Astrocyte of the hippocampus (primary cell): ENCODE measurements around the gene TUBGCP5.
"Not testable (repeated sequence)": the region's sequence is repeated elsewhere in the genome, so short reads cannot be mapped to it uniquely, and the experiment has no call there.

ENCODE experiments used
- DNase-seq: peaks from one replicate; pipeline ENCODE4 v3.0.0; 2011; ENCODE audit warnings: low read depth, low spot score

Gene TUBGCP5

DNA sequence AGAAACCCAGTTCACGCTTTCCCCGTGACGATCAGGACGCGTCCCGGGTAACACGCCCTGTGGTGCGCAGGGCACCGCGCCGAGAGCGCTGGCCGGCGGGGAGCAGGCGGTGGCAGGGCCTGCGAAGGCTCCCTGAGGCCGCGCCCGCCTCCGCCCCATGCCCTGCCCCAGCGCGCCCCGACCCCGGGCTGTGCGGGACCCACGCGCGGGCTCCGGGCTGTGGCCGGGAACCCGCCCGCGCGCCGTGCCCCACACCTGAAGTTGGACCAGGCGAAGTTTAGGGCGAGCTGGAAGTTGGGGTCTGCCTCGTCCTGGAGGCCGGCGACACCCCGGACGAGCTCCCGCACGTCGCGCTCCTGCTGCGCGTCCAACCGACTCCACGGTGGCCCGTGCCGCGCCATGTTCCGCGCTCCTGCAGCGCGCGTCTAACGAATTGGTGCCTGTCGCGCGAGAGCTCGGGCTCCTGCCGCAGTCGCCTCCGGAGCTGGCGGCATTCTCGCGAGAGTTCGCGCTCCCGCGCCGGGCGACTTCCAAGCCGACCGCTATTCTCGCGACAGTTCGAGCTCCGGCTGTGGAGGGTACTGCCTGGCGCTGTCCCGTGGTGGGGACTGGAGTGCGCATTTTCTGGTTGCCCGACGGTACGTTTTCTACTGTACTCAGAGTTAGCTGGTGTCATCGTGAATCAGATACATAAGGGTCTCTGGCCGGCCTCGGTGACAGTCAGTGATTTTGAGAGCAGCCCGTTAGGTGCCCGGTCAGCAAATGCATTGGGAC is at the start of gene TUBGCP5:
TUBGCP5 (minus strand) TSS at position 427 of the 774 bp plus-strand sequence; CDS start at position 401, 26 bp downstream.
- peak; percentile 99 for DNase-seq

DNA sequence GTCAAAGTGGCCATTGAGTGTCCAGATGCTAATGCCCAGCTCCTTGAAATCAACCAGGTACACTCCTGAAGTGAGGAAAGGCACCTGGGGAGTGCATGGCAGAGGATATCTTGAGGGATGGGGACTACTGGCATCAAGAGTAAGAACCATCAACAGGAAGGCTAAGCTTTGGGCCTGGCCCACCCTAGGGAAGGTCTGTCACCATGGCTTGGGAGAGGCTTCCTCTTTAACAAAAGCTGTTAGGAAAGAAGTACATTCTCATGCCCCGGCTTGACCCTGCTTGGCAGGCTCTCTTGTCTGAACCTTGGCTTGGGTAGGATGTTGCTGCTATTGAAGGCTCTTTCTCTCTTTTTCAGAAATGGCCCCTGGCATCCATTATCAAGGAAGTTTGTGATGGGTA is 43.7 kb upstream of the TUBGCP5 start:
- no peak for DNase-seq

DNA sequence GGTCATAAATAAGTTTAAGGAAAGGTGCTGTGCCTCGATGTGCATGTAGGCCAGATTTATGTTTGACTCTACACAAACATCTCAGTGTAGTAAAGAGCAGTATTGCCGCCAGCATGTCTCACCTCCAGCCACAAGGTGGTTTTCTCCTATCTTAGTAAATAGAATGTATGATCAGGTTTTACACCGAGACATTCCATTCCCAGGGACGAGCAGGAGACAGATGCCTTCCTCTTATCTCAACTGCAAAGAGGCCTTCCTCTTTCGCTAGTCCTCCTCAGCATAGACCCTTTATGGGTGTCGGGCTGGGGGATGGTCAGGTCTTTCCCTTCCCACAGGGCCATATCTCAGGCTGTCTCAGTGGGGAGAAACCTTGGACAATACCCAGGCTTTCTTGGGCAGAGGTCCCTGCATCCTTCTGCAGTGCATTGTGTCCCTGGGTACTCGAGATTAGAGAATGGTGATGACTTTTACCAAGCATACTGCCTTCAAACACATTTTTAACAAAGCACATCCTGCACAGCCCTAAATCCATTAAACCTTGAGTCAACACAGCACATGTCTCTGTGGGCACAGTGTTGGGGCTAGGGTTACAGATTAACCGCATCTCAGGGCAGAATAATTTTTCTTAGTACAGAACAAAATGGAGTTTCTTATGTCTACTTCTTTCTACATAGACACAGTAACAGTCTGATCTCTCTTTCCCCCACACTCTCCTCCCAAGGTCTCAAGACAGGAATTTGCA is 42.8 kb upstream of the TUBGCP5 start:
- DNase-seq = not testable (repeated sequence)

DNA sequence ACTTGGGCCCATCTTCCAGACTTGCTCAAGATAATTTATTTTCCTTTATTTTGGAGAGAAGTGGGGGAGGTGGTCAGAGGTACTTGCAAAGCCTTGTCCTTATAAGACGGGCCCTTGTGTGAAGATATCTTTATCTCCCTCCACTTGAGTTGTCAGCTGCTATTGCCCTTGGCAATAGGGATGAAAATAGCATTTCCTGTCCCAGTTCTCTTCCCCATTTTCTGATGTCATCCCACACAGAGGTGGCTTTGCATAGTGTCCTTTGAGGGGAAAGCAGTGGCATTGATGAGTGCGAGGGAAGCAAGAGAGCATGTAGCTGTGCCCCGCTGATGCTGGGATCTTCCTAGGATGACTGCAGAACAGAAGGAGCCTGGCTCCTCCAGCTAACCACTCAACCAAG is 41.9 kb upstream of the TUBGCP5 start:
- DNase-seq = no peak

DNA sequence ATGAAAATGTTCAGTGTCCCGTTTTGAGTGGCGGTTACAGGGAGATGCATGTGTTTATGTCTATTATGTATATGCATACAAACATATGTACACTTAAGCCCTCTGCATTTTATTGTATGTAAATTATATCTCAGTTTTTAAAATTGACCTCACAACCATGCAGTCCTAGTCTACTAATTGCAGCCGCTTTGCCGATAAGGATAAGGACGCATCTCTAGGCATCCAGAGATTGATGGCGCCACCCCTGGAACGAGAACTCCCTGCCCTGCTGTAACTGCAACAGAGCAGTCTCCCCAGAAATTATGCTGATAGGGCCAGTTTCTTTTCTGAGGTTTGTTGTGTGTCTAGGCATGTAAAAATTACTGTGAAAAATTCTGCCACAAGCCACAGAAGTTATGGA is 40.4 kb upstream of the TUBGCP5 start:
- DNase-seq = no peak

DNA sequence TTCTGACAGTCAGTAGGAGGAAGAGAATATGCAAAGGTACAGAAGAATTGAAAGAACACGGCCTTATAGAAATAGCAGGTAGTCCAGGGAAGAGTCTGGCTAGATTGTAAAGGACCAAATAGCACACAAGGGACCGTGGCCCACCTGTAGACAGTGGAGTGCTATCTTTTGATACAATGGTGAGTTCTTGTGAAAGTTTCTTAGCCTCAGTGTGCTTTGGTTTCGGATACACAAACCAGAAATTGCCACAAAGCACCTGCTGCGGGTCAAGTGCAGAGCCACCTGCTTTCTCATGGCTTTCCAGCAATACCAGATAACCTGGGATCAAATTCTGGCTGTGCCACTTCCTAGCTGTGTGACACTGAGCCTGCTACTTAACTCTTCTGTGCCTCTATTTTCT is 36.6 kb upstream of the TUBGCP5 start:
- DNase-seq = no peak

DNA sequence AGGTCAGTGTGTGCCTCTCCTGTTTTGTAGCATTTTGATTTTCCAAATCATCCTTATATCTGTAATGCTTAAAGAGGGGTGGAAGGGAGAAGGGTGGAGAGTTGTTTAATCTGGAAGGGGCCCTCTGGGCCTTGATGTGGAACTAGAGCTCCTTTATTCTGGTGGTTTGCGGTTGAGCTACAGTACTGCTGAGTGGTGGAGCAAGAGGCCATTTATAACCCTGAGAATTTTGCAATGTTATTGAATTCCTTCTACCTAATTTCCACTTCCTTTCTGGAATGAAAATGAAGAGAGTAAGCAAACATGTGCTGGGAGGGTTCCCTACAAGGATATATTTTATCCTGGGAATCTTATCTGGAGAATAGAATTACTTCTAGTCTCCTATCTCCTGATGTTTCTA is 35.3 kb upstream of the TUBGCP5 start:
- no peak for DNase-seq

DNA sequence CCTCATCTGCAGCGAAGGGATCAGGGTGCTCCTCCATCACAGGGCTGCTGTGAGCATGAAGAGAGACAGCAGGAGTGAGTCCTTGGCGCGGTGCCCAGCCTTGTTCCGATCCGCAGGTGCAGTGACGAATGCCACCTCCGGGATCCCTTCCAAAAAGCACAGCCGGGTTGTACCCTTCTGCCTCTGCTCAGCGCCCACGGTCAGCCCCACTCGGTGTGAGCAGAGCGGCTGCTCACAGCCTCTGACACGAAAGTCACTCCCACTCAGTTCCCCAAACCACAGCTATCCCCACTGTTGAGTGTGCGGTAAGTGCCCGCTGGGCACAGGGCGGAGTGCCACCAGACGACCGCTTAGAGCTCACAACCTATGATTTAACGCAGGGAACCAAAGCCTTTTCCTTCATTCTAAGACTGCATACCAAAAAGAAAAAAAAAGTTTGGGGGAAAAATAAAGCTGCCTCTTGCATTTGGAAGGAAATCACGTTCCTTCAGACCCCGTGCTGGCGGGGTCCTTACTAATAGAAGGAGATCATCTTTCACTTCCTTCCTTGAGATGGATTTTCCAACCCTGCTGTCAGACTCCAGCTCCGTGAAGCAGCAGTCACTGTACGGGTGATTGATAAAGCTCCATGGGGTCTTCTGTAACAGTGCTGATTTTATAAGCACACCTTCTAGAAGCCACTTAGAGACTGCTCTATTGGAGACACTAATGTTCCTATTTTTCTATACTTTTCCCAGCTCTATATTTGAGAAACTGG is 34.7 kb upstream of the TUBGCP5 start:
- DNase-seq = peak; percentile 6

DNA sequence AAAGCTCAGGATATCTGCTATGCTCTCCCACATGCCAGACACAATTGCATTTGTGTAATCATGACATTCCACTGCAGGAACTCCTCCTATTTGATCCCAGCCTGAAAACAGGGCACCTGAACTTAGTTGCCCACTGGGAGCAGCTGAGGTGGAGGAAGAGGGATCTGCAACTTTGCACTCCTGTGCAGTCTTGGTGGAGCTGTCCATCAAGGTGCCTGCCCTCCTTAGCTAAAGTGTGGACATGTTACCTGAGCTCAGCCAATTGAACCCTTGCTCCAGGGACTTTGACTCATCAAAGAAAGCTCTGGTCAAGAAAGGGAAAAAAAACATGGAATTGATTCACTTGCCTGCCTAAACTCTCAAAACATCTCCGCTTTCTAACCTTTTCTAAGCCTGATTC is 33.3 kb upstream of the TUBGCP5 start:
- DNase-seq = no peak

DNA sequence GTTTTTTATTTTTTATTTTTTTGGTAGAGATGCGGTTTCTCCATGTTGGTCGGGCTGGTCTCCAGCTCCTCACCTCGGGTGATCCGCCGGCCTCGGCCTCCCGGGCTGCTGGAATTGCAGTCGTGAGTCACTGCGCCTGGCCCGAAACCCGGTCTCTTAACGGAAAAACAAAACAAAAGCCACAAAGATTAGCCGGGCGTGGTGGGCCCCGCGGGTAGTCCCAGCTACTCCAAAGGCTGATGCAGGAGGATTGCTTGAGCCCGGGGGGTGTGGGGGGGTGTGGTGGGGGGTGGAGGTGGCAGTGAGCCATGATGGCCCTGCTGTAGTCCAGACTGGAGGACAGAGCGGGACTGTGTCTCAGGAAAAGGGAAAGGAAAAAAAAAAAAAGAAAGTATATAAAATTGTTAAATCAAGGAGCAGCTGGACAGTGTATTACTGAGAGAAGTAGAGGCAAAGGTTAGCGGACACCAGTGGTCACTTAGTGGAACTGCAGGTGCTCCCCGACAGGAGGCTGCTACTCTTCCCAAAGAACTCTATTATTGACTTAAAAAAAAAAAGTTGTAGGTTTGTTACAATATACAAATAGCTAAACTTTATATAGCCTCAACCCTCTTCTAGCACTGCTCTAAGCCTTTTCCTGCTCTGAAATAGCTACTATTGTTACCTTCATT is 30.3 kb upstream of the TUBGCP5 start:
- no peak for DNase-seq

DNA sequence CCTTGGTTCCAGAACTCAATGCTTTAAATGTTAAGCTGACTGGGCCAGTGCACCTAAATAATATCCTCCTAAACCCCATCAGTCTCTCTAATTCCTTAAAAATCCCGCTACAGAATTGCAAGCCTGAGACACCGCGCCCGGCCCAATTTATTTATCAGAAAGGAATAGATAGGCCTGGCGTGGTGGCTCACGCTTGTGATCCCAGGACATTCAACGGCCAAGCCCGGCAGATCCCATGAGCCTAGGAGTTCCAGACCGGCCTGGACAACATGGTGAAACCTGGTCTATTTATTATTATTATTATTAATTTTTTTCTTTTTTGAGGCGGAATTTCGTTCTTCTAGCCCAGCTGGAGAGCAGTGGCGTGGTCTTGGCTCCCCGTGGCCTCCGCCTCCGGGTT is 28.0 kb upstream of the TUBGCP5 start:
- DNase-seq = no peak

DNA sequence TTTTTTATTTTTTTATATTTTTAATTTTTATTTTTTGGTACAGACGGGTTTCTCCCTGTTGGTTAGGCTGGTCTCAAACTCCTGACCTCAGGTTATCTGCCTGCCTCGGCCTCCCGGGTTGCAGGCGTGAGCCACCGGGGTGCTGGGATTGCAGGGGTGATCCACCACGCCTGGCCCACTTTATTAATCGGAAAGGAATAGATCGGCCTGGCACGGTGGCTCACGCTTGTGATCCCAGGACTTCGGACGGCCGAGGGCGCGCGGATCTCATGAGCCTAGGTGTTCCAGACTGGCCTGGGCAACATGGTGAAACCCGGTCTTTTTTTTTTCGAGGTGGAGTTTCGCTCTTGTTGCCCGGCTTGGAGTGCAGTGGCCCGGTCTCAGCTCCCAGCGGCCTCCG is 26.5 kb upstream of the TUBGCP5 start:
- no peak for DNase-seq

DNA sequence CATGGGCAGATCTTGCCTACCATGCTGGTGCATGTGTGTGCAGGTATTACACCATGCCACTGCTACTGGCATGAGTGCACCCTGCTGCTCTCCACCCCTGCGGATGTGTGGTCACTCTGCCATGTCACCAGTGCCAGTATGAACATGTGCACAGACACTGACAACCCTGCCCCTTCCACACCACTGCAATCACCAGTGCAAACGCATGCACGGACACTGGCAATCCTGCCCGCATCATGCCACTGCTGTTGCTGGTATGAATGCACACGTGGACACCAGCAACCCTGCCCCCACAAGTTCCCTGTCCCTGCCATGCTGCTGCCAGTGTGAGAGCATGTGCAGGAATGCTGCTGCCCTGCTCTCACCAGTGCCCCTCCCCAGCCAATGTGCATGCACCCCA is 24.8 kb upstream of the TUBGCP5 start:
- no peak for DNase-seq

DNA sequence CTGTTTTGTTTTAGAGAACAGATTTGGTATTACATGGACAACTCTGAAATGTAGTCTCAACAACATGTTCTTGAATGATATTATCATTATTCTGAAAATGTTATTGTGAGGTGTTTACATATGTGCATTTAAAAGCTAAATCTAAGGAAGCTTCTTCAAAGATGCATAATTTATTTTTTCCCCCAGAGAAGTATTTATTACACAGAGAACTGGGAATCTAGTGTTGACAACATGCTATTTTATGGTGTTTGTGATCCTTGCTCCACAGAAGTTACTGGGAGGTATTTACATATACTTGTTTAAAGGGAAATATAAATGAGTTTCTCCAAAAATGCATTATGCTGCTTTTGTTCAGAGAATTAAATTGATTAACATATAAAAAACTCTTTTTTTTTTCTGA is 18.3 kb upstream of the TUBGCP5 start:
- no peak for DNase-seq

DNA sequence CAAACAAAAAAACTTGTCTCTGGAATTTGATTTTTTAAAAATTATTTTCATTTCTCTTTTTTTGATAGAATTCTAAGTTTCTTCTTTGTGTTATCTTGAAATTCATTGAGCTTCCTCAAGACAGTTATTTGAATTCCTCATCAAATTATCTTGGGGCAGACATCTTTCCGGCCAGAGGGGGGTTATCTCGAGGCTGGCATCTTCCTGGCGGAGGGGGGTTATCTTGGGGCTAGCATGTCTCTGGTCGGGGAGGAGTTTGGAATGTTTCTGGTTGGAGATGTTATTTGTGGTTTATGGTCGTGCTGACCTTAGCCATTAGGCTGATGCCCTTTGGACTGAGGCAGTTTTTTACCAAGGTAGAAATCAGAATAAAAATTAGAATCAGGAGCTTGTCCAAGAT is 15.9 kb upstream of the TUBGCP5 start:
- no peak for DNase-seq

DNA sequence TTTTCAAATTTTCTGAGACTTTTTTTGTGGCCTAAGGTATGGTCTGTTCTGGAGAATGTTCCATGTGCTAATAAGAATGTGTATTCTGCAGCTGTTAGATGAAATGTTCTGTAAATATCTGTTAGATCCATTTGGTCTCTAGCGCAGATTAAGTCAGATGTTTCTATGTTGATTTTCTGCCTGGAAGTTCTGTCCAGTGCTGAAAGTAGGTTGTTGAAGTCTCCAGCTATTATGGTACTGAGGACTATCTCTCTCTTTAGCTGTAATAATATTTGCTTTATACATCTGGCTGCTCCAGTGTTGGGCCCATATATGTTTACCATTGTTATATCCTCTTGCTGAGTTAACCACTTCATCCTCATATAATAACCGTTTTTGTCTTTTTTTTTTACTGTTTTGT is 13.2 kb upstream of the TUBGCP5 start:
- no peak for DNase-seq

DNA sequence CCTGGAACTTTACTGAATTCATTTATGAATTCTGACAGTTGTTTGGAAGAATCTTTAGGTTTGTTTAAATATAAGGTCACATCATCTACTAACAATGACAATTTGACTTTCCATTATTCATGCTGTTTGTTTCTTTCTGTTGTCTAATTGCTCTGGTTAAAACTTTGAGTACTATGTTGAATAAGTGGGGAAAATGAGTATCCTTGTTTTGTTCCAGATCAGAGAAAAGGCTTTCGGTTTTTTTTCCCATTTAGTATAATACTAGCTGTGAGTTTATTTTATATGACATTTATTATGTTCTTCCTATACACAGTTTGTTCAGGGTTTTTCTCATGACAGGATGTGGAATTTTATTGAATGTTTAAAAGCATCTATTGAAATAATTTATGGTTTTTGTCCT is 11.3 kb upstream of the TUBGCP5 start:
- no peak for DNase-seq

DNA sequence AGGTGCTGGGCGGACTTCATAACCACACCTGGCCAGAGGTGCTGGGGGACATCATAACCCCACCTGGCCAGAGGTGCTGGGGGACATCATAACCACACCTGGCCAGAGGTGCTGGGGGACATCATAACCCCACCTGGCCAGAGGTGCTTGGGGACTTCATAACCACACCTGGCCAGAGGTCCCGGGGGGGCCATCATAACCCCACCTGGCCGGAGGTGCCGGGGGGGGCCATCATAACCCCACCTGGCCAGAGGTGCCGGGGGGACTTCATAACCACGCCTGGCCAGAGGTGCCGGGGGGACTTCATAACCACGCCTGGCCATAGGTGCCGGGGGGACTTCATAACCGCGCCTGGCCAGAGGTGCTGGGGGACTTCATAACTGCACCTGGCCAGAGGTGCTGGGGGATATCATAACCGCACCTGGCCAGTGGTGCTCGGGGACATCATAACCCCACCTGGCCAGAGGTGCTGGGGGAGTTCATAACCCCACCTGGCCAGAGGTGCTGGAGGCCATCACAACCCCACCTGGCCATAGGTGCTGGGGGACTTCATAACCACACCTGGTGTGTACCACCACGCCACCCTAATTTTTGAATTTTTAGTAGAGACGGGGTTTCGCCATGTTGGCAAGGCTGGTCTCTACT is 10.7 kb upstream of the TUBGCP5 start:
- DNase-seq = no peak

DNA sequence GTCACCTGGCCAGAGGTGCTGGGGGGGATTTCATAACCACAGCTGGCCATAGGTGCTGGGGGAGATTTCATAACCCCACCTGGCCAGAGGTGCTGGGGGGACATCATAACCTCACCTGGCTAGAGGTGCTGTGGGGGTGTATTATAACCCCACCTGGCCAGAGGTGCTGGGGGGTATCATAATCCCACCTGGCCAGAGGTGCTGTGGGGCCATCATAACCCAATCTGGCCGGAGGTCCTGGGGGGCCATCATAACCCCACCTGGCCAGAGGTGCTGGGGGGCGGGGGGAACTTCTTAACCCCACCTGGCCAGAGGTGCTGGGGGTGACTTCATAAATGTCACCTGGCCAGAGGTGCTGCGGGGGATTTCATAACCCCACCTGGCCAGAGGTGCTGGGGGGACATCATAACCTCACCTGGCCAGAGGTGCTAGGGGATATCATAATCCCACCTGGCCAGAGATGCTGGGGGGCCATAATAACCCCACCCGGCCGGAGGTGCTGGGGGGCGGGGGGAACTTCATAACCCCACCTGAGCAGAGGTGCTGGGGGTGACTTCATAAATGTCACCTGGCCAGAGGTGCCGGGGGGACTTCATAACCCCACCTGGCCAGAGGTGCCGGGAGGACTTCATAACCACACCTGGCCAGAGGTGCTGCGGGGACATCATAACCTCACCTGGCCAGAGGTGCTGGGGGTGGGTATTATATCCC is 9.4 kb upstream of the TUBGCP5 start:
- not testable (repeated sequence) for DNase-seq

DNA sequence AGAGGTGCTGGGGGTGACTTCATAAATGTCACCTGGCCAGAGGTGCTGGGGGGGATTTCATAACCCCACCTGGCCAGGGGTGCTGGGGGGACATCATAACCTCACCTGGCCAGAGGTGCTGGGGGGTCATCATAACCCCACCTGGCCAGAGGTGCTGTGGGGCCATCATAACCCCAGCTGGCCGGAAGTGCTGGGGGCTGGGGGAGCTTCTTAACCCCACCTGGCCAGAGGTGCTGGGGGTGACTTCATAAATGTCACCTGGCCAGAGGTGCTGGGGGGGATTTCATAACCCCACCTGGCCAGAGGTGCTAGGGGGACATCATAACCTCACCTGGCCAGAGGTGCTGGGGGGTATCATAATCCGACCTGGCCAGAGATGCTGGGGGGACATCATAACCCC is 4.6 kb upstream of the TUBGCP5 start:
- not testable (repeated sequence) for DNase-seq

DNA sequence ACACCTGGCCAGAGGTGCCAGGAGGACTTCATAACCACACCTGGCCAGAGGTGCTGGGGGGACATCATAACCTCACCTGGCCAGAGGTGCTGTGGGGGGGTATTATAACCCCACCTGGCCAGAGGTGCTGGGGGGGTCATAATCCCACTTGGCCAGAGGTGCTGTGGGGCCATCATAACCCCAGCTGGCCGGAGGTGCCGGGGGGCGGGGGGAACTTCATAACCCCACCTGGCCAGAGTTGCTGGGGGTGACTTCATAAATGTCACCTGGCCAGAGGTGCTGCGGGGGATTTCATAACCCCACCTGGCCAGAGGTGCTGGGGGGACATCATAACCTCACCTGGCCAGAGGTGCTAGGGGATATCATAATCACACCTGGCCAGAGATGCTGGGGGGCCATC is 4.2 kb upstream of the TUBGCP5 start:
- DNase-seq = not testable (repeated sequence)
